ENCODE measurements around the gene ASB1.

GRCh38 chr2:238483021-238483420, 56.3 kb downstream of the ASB1 start:
- TF ChIP-seq CTCF (IDR thresholded peaks at IDR 0.05) (no peak), POLR2A (IDR thresholded peaks at IDR 0.05) (no peak)

All from vagina (tissue), 2 donors.